CD4-positive, alpha-beta T cell treated with Interleukin-10 for 1 hour (primary cell): ENCODE data around the gene MYF5.

Source experiments
- DNase-seq: peaks from one replicate; pipeline ENCODE4 v3.0.0-alpha.2; 2020

The MYF5 gene

DNA sequence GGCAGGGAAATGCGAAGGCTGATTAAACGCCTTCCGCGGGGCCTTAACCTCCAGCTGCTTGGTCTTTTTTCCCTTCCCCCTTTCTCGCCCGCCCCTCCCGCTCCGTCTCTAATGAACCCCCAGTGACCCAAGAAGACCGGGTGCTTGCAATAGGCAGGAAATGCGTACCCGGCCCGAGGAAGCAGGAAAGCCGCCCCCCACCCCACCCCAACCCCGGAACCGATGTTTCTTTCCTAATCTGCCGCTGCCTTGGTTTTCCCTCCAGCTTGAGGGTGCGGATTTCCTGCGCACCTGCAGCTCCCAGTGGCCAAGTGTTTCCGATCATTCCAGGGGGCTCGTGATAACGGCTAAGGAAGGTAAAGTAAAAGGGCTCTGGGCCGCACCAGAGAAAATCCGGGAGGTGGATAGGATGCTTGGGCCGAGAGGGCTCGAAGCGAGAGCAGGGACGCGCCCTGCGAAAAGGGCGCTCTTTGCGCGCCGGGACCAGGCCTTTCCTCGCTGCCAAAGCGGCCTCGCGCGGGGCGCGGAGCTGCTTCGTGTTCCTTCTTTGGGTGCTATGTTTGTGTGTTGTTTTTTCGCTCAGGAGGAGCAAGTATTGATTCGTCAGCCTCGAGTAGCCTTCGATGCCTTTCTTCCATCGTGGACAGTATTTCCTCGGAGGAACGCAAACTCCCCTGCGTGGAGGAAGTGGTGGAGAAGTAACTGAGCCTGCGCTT is 8.3 kb upstream of the MYF5 start:
- no peak for DNase-seq

DNA sequence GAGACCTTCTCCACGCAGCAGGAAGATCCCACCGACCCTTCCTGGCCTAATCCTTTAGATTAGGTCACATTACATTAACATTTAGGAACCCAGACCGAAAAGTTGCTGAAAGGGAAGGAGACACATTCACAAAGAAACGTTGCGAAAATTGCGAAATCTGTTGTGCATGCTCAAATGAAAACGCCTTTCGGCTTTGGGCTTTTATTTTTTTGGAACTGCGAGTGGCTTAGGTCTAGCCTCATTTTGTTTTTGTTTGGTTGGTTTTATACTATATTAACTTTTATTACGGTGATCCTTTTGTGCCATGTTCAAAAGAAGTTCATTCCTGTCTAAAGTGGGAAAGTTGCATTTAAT is 7.8 kb upstream of the MYF5 start:
- no peak for DNase-seq

DNA sequence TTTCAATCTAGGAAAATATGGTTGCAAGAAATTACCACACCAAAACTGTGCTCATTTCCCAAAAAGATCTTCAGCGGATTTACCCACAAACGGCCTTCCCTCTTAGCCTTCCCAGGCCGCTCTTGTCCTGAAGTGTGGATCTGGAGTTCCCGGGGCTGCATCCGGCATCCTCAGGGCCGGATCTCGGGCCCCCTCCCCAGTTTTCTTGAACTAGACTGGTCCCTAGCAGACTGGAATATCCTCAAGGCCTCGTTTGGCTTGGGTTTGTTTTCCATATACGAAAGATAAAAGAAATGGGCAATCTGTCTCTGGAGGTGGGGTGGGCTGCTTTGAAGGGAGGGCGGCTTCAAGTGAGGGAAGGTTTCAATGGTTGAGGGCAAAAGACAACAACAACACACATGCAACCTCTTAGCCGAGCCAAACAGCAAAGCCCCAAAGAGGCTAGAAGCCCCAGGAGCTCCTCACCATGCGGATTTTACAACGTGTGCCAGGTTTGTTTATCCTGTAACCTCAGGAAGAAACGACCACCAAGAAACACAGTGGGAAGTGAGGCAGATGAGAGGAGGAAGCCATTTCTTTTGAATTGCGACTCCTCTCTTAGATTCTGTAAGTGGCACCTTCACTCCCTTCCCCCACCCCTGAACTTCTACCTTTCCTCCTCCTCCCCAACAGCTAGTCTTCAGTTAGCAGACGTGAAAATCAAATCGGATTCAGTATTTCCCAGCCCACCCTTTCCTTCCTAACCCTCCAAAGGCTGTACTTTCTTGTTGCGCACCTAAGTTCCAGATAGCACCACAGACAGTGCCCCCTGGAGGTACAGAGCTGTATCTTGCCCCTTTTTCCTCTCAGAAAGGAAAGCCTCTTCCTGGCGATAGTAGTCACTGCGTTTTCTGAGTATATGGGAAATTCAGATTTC is 6.6 kb upstream of the MYF5 start:
- no peak for DNase-seq

DNA sequence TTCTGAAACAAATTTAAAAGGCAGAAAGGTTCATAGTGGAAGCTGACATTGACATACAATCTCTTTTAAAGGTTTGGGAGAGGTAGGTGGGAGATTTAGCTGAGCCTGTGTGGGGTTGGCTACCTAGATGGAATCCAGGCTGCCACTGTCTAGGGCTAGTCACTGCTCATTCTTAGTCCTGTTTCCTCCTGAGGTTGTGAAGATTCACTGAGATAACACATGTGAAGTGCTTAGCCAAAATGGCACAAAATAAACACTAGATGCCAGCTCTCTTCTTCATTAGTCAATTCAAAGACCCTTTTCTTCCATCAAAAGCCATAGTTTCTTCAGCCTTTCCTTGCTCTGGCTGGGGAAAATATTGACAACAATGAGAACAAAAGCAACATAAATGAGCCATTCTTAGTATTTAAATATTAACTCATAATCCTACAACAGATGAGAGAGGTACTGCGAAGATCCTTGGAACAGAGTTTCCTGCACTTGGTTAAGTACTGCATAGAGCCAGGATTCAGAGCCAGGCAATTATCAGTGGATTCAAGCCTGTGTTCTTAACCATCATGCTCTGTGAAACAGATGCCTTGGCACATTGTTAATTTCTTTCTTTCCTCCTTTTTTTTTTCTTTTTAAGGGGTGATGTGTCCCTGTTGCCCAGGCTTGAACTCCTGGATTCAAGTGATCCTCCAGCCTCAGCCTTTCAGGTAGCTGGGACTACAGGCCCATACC is 5.8 kb upstream of the MYF5 start:
- no peak for DNase-seq

DNA sequence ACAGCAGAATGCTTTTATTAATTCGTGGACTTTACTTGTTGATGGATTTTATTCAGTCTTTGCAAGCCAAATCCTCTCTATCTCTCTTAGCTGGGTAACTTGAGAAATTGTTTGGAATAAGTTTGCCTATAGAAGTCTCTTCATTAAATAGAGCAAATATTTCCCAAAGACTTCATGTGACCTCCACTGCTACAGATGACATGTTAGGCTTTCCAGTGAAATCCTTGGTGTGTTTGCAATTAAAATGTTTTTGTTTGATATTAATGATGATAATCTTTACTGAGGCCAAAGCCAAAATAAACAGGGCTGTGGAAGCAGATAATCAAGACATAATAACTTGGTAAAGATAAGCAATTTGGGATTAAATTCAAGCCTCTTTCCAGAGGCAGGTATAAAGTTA is 4.8 kb upstream of the MYF5 start:
- DNase-seq, result no peak

DNA sequence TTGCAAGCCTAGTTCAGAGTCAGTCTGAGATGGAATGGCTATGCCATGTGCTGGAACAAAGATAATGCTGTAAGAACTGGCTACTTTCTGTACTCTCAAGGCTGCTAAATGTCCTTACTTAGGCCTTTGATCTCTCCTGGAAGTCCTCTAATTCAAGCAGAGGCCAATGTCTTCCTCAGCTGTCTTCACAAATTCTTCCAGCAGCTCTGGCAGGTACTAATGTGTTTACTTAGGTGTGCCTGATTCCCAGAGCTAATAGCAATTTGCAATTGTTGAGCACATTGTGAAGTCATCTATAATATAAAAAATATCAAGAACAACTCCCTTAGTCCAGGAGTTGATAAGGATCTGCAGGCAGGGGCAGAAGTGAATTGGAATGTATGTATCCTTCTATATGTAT is 3.8 kb upstream of the MYF5 start:
- no peak for DNase-seq

DNA sequence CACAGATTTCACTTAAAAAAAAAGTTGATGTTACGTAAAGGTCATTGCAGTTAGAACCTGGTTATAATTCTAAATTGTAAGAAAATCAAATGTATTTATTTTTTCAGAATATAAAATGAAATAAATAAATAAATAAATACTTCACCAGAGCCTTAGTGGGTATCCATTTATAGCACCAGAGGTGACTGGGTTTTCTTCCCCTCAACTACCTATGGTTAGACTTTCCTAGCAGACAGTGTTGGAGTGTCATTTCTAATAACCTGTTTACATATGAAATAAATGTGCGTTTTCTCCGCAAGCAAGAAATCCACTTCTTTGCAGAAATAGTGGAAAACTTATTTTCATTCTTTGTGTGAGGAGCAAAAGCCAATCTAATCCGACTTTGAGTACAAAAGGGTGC is 3.3 kb upstream of the MYF5 start:
- no peak for DNase-seq

DNA sequence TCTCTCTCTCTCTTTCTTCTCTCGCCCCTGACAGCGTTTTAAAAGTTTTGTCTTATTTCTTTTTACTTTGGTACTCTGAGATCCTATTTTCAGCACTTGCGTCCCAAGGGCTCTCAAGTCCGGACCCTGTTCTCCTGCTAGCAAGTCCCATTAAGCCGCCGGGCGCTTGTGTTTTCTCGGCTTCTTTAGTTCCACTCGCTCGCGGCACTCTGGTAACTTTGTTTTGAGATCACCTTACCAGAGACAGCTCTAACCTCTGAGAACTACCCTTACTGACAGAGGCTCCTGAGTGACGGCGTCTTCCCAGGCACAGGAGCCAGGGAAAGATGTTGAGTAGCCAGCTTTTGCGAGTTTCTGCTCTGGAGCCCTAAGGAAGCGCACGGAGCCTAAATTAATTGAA is 2.7 kb upstream of the MYF5 start:
- no peak for DNase-seq

DNA sequence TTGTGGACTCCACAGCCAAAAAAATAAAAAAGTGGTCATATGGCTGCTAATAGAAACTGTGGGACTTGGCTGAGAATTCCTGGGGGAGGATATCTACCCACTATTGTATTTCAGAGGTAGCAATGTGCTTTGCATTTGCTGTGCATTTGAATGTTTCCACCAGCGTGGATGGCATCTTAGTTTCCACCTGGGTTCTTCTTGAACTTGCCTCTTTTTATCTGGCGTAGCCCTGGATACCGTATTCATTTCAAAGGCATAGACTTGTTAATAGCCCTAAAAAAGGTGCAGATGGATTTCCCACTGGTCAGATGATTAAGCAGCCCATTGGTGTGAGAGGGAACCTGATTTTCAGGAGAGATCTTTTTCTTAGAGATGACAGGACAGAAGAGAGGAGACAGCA is 1.9 kb upstream of the MYF5 start:
- DNase-seq, result no peak

DNA sequence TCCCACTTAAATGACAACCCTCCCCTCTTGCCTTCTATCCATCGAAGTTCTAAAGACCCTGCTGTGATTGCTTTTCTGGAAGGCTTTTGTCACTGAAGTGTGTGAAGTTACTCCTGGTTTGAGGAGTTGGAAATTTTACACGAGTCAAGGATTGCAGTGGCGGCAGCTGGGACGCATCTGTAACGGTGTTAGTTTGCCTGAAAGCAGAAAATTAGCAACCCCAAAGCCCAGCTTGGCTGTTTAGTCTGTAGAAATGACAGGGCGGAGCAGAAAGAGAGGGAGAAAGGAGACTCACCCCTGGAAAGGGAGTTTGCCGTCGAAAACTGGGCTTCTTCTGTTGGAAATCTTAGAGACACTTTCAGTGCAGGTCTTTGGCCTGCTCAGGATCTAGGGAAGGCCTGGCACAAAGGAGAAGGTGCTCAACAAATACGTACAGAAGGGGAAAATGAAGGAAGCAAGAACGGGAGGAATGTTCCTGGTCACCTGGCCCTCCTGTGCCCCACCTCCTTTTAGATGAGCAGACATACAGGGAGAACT is 931 bp upstream of the MYF5 start:
- no peak for DNase-seq

DNA sequence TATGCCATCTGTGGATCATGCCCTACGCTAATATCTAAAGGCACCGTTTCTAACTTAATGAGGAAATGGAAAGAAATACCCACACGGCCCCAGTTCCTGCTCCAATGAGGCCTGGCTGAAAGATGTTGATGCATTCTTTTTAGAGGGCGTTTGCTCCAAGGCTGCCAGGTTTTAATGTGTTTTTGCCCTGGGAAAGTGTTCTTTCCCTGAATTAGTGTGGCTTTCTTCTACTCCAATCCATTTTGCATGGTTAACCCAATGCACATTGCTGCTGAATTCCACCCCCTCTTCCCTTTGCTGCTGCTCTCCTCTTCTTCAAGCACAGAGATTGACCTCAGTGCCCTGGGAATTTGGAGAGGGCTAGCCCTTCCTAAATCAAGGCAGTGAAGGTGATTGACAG is 1.1 kb downstream of the MYF5 start:
- DNase-seq, result no peak

DNA sequence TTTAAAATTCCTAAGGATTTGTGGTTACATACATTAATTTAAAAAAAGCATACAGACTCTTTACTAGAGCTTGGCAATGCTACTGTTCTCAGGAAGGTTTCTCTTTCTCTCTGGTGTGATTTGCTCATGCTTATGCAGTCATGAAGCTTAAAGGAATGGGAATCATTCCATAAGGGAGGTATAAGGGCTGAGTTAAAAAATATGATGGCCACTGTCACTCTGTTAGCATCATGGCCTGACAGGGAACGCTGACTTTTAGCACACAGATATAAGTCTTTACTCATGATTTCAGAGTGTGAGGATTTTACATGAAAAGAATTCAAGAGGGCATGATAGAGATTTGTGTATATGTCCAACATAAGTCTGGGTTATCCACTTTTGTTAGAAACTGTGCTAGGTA is 3.8 kb downstream of the MYF5 start:
- no peak for DNase-seq

DNA sequence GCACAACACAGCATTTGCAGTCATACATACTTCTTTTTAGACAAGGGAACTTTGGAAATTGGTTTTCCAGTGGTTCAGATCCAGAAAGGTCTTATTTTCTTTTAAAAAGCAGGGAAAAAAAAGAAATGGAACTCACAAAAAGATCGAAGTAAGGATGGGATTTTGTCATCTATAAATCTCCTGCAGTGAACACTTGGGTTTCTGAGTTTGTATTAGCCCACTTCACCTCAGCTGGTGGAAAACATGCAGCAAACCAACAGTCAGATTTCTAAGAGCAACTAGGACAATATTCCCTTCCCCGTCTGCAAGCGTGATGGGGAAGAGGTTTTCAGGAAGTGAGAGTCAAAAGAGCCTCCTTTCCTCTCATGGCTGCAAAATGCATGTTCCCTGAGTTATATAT is 4.6 kb downstream of the MYF5 start:
- no peak for DNase-seq

DNA sequence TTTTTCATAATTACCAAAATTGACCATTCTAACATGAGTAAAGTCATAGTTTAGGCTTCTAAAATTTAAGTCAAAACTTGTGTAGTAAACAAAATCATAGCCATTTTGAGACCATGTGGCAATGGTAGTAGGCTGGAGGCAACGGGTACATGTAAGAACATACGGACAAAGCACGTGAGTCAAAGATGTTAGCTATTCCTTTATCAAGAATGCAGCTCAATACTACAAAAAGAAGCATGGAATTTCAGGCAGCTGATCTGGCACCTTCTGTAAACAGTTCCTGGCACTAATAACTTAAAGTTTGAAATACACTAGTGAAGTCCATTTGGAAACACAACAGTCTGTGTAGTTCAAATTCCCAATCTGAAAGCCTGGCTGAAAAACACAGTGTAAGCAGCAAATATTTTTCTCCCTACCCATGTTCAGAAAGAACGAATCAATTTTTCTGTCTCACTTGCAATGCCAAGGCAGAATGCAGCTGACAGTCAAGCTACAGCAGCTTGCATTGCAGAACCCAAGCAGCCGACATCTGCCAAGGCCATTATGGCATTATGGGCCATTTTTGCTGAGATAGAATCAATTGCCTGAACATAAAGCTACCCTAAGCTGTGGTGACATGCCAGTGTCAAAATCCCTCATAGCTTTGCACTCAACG is 29.3 kb downstream of the MYF5 start:
- DNase-seq, result no peak

DNA sequence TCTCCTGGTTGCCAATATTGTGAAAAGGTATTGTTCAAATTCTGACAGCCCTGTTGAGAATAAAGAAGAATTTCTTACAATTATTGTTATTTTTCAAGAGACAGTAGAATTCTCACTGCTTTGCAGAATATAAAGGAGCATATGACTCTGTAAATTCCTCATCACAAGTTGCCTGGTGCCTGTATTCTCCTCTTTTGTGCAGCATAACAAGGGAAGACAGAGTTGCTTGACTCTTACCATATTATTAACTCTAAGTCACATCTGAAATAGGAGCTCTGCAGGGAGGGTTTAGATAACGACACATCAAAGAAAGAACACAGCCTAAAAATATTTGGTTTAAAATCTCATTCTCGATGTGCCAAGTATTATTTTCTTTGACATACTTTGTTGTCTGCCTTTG is 31.1 kb downstream of the MYF5 start:
- no peak for DNase-seq

DNA sequence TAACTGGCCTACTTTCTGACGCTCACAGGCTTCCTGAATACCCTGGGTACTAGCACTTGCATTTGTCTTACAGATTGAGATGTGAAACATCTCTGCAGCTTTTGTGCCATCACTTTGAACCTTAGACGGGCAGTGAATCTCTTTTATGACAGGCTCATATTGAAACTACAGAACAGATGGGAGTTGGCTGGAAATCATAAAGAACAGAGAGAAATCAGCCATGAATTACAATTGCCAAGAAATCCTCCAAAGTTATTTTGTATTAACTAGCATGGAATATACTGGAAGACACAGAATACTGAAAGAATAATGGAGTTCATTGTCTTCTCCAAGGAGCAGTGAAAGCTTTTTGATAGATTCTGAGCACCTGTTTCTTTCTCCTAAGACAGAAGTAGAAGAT is 32.7 kb downstream of the MYF5 start:
- DNase-seq, result no peak

DNA sequence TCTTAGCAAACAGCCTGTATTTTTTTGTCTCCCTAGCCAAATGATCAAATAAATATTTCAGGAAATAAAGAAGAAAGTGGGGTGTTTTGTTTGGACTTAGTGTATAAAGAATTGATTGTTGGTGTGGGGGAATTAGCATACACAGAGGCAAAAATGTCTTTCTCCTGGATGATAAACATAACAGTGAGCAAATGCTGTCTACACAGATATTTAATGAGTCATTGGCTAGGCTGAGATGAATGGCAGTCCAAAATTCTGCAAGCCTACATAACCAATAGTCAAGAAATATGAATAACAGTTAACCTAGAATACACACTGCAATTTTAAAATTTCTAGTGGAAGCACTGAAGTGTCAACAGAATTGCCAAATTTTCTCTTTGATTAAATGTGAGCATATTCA is 35.8 kb downstream of the MYF5 start:
- no peak for DNase-seq

DNA sequence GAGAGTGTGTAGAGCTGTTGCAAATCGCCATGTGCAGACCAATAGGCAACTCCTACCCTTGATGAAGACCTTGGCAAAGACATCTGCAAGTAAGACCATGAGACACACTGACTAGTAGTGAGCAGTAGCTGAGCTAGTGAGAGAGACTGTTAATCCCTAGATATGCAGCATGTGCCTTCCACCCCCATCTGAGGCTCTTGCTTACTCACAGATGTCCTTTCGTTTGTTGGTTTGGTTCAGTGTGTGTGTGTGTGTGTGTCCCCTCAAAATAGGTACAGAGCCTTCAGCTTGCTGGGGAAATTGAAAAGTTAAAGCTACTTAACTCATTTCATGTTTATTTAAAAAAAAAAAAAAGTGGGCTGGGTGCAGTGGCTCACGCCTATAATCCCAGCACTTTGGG is 37.6 kb downstream of the MYF5 start:
- DNase-seq, result no peak

DNA sequence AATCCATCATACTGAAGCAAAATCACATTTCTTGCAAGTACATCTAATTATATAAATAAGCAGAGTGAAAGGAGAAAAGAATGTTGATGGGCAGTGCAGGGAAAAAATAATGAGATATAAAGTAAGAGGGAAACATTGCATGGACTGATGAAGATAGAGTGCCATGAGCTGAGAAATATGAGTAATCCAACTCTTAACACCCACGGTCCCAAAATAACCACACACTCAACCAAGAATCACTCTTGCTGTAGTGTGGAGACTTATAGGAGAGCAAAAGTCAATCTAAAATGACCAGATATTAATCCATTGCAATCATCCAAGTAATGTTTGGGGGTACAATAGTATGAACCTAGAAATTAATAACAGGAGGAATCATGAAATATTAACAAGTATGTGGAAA is 40.2 kb downstream of the MYF5 start:
- no peak for DNase-seq

DNA sequence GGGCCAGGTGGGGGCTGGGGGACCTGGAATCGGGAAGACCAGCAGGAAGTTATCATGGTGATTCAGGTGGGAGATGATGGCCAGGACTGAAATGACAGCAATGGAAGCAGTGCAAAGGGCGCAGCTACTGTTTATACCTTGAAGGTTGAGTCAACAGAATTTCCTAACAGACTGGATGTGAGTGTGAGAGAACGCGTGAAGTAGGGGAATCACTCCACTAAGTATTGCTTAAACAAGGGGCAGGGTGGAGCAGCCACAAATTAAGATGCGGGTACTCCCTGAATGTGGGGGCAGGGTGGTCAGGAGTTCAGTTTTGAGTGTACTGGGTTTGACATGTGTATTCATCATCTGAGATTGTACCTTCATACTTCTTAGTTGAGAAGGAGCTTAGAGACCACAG is 45.1 kb downstream of the MYF5 start:
- no peak for DNase-seq

DNA sequence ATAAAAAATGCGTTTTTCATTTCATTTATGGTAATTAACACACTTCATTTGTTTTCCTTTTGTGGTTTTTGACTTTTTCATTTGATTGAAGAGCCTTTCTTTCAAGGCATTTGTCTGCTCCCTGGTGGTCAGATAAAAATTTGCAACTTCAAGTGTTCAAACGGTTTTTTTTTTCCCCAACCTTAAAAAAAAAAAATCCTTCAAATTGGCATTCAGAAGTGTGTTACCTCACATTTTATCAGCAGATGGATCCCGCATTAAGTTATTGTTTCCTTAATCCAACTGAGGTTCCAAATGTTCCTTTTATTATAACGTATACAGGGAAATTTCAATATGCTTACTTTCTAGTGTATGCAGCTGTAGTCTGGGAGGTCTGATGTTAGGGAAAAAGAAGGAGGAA is 47.2 kb downstream of the MYF5 start:
- DNase-seq, result no peak

DNA sequence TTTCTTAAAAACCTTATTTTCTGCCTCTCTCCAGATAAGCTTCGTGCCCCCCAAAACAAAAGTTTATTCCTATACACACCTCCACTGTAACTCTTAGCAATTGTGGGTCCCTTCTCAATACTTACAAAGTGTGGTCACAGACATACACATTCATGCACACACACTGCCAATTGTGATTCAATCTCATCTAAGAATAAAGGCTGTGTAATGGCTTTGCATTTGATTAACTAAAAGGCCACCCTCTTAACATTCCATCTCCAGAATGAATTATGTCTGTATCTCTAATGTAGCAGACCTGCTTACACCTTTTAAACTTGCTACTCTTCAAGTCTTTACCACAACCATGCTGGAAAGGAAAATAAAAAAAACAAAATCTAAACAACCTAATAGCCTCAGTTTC is 49.5 kb downstream of the MYF5 start:
- DNase-seq, result no peak

DNA sequence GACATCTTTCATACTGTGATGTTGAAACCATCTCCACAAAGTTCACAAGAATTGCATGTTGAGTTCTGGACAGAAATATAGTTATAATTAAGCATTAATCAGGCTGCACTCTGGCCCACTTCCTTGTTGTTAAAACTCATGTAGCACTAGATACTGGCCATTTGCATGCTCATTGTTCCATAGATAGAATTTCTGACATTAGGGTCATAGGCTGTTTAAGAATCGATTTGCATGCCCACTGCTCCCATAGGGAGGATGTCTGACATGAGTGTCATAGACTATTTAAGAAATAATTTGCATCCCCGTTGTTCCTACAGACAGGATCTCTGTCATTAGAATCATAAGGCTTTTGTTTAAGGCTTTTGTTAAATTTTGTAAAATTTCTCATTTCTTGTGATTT is 50.2 kb downstream of the MYF5 start:
- DNase-seq, result no peak
